Endothelial cell of umbilical vein (primary cell): ENCODE data around the gene ASIC4. TPM values are rescaled to one million over a fixed set of nuclear protein-coding genes. Genes with fewer than 3 reads are reported as not detected.

ENCODE experiments used
- BruUV-seq: library from RNA; stranded (reverse); fragments of 400-500 nt; replicated peaks from 2 replicates; lab custom pipeline; 2021; lab: Mats Ljungman, UMichigan
- CTCF ChIA-PET: fragments of 300-600, 350-600 bp; sonication (Branson Sonifier 250); formaldehyde crosslinking; loops from one replicate; lab custom pipeline; 2021; ENCODE audit warnings: antibody characterized with exemption, inconsistent platforms; lab: Charles Lee
- POLR2A ChIA-PET: fragments of 300-600, 350-600 bp; sonication (Branson Sonifier 250); formaldehyde crosslinking; loops from one replicate; lab custom pipeline; 2021; ENCODE audit warnings: antibody characterized with exemption, inconsistent platforms; lab: Charles Lee
- DNase-seq: peaks from one replicate; pipeline ENCODE4 v3.0.0-alpha.2; 2011; ENCODE audit warnings: low read depth, low spot score
- FAIRE-seq: peaks from 2 replicates; lab custom pipeline; 2011; peaks lifted over from hg19 to GRCh38; lab: Jason Lieb, UNC
- H2AFZ ChIP-seq: 2 replicates; pipeline ENCODE4 v1.6.0; 2012; ENCODE audit warnings: low read depth, low read length, control low read depth, inconsistent platforms
- H3K27ac ChIP-seq: 2 replicates; pipeline ENCODE4 v1.5.1; 2011; ENCODE audit warnings: low read depth, mild to moderate bottlenecking, control low read depth, low read length, moderate library complexity; ENCODE audit not compliant: insufficient read depth
- H3K27me3 ChIP-seq, 2 experiments: 2 replicates each; pipeline versions ENCODE4 v1.6.0 to v1.6.1; 2011; ENCODE audit warnings: low read length in 2 of 2, mixed read lengths in 1 of 2; ENCODE audit not compliant: control insufficient read depth in 2 of 2, insufficient read depth in 2 of 2
- H3K36me3 ChIP-seq, 2 experiments: 2 replicates in 1 of 2; 3 replicates in 1 of 2; pipeline ENCODE4 v1.5.1; 2011; ENCODE audit warnings: low read length in 2 of 2, mild to moderate bottlenecking in 1 of 2, moderate library complexity in 1 of 2; ENCODE audit not compliant: control insufficient read depth in 2 of 2, insufficient read depth in 2 of 2; ENCODE audit errors: extremely low read depth in 1 of 2
- H3K4me1 ChIP-seq: 3 replicates; pipeline ENCODE4 v1.5.1; 2011; ENCODE audit warnings: mild to moderate bottlenecking, low read length; ENCODE audit not compliant: control insufficient read depth, insufficient read depth; ENCODE audit errors: extremely low read depth
- H3K4me2 ChIP-seq: 2 replicates; pipeline ENCODE4 v1.6.1; 2011; ENCODE audit warnings: low read length, control low read depth, mixed read lengths; ENCODE audit not compliant: insufficient read depth
- H3K4me3 ChIP-seq, 3 experiments: fragments of 200-600 bp in 1 of 3; sonication (generic), shearing (Covaris generic) in 1 of 3; replicated peaks in 1 of 3; 2 replicates each; pipeline ENCODE4 v1.5.1; 2011 to 2016; ENCODE audit warnings: control low read depth in 3 of 3, low read length in 3 of 3, mild to moderate bottlenecking in 2 of 3, inconsistent platforms in 1 of 3, low read depth in 1 of 3, moderate library complexity in 1 of 3; ENCODE audit not compliant: insufficient read depth in 1 of 3
- H3K79me2 ChIP-seq: 2 replicates; pipeline ENCODE4 v1.6.0; 2012; ENCODE audit warnings: low read length, inconsistent platforms; ENCODE audit not compliant: control insufficient read depth, insufficient read depth
- H3K9ac ChIP-seq: replicated peaks from 2 replicates; pipeline ENCODE3; 2011; ENCODE audit warnings: low read length, control low read depth; ENCODE audit not compliant: insufficient read depth; ENCODE audit errors: extremely low read depth
- H3K9me1 ChIP-seq: replicated peaks from 3 replicates; pipeline ENCODE4 v1.6.0; 2011; ENCODE audit warnings: mild to moderate bottlenecking, low read length; ENCODE audit not compliant: control insufficient read depth, insufficient read depth; ENCODE audit errors: extremely low read depth
- H3K9me3 ChIP-seq: replicated peaks from 2 replicates; pipeline ENCODE4 v1.5.1; 2012; ENCODE audit warnings: low read length, inconsistent platforms; ENCODE audit not compliant: control insufficient read depth, insufficient read depth
- H4K20me1 ChIP-seq: replicated peaks from 2 replicates; pipeline ENCODE3; 2011; ENCODE audit warnings: mild to moderate bottlenecking, low read length; ENCODE audit not compliant: control insufficient read depth, insufficient read depth; ENCODE audit errors: extremely low read depth
- CTCF ChIP-seq, 2 donors: IDR thresholded peaks; 1 replicate in 1 of 2; 2 replicates in 1 of 2; pipeline ENCODE4 v1.5.1; 2011; ENCODE audit warnings: low read length in 2 of 2, mild to moderate bottlenecking in 2 of 2, moderate library complexity in 2 of 2, control low read depth in 1 of 2, inconsistent platforms in 1 of 2, low read depth in 1 of 2; ENCODE audit not compliant: insufficient read depth in 1 of 2; ENCODE audit errors: extremely low read depth in 1 of 2
- FOS ChIP-seq: IDR thresholded peaks from 2 replicates; pipeline ENCODE4 v1.6.1; 2011; ENCODE audit warnings: mild to moderate bottlenecking, low read length, moderate library complexity, borderline replicate concordance; ENCODE audit not compliant: insufficient read depth
- GATA2 ChIP-seq: IDR thresholded peaks from 2 replicates; pipeline ENCODE4 v1.7.0; 2011; ENCODE audit warnings: low read depth, mild to moderate bottlenecking, moderate library complexity, mixed read lengths, low read length; ENCODE audit not compliant: insufficient read length, insufficient read depth
- JUN ChIP-seq: IDR thresholded peaks from 2 replicates; pipeline ENCODE4 v1.6.1; 2011; ENCODE audit warnings: borderline replicate concordance, low read depth; ENCODE audit not compliant: insufficient read length, insufficient read depth
- MAX ChIP-seq: IDR thresholded peaks from 2 replicates; pipeline ENCODE4 v1.6.1; 2011; ENCODE audit not compliant: insufficient read depth, insufficient read length
- MYC ChIP-seq: IDR thresholded peaks from one replicate; pipeline ENCODE4 v1.6.1; 2011; ENCODE audit warnings: mild to moderate bottlenecking, low read depth, low read length
- POLR2AphosphoS5 ChIP-seq: IDR thresholded peaks from 2 replicates; pipeline ENCODE4 v1.6.1; 2012; ENCODE audit warnings: low read depth, mild to moderate bottlenecking, control low read depth, low read length, moderate library complexity; ENCODE audit not compliant: insufficient read depth
- dilution Hi-C: fragments of 300-500 bp; cut with MboI; formaldehyde crosslinking; loops from one replicate; pipeline ENCODE4 v1.15.0; 2019; ENCODE audit warnings: low sequenced_read_pairs; ENCODE audit not compliant: extremely low pct_ligation_motif_present
- intact Hi-C: fragments of 100-400 bp; cut with micrococcal nuclease; formaldehyde crosslinking; loops from one replicate; pipeline ENCODE4 v1.10.0; 2022
- polyA plus RNA-seq, 4 experiments: library from polyadenylated mRNA; depleted of rRNA in 3 of 4; stranded (reverse) in 3 of 4; unstranded in 1 of 4; fragments of >200 nt; gene quantifications; 2 replicates each; pipeline versions ENCODE4 v1.2.1 to v1.2.3, GENCODE V29; 2011 to 2012; ENCODE audit warnings: missing spikeins in 1 of 4
- total RNA-seq: library from RNA; stranded (reverse); gene quantifications from 2 replicates; pipeline ENCODE4 v1.2.3, GENCODE V29; 2021

ASIC4 gene
- total and polyA plus RNA-seq, 2 donors (not counting 3 experiments of a cell fraction or from before 2014, with no cell fraction given), result not detected

GRCh38 chr2:219545943-219546352 lies 31.7 kb downstream of the ASIC4 start:
- Histone ChIP-seq H4K20me1 (no peaks in the 10 kb centered on the region), H3K4me3 (no peak overlapping the region), H3K79me2 (no peaks in the 10 kb centered on the region), H3K9ac (no peak overlapping the region), H3K36me3 (no peaks in the 10 kb centered on the region), H3K27me3 (peaks cover 27 to 28% of the 10 kb centered on the region in 2 experiments), H2AFZ (no peak overlapping the region), H3K9me1 (no peaks in the 10 kb centered on the region), H3K9me3 (no peaks in the 10 kb centered on the region), H3K27ac (no peak overlapping the region), H3K4me1 (peaks cover 7% of the 10 kb centered on the region), H3K4me2 (no peak overlapping the region)
- TF ChIP-seq MAX (no peak), GATA2 (no peak), FOS (no peak), JUN (no peak), POLR2AphosphoS5 (no peak), MYC (no peak)
- dilution Hi-C loops, result no loop called here
- DNase-seq (no peak), FAIRE-seq (no peak)
- POLR2A ChIA-PET, result no interaction called here
- BruUV-seq, result no TSS peak
- intact Hi-C loops, result no loop called here
- CTCF ChIA-PET, result interaction anchor here (4.5 kb wide), 1 partner anchor 16 kb away, joined by 25 read pairs; no protein-coding TSS in a partner anchor

- no peak overlapping the region for H3K27ac ChIP-seq
- peaks cover 30% of the 10 kb centered on the region in 2 experiments for H3K27me3 ChIP-seq
- dilution Hi-C loops, result no loop called here
- H3K9me3 ChIP-seq, result no peaks in the 10 kb centered on the region
- DNase-seq (no peak), FAIRE-seq (no peak)
- intact Hi-C loops, result no loop called here
- peaks cover 7% of the 10 kb centered on the region for H3K4me1 ChIP-seq
- no peaks in the 10 kb centered on the region for H3K9me1 ChIP-seq
- no peaks in the 10 kb centered on the region for H3K79me2 ChIP-seq
- H2AFZ ChIP-seq, result no peak overlapping the region
- no peak overlapping the region for H3K4me3 ChIP-seq
- CTCF ChIA-PET, result interaction anchor here (2.9 kb wide), 1 partner anchor 13 kb away, joined by 14 read pairs; no protein-coding TSS in a partner anchor
- TF ChIP-seq FOS (no peak), MYC (no peak), CTCF (IDR thresholded peaks at IDR 0.05; ENCODE audit: extremely low read depth in 1 of 2, insufficient read depth in 1 of 2, low read depth in 1 of 2, low read length in 2 of 2) (no peak), GATA2 (no peak), JUN (no peak)
- POLR2A ChIA-PET, result no interaction called here
- H3K36me3 ChIP-seq, result no peaks in the 10 kb centered on the region
- no peak overlapping the region for H3K4me2 ChIP-seq
- no TSS peak for BruUV-seq
- no peak overlapping the region for H3K9ac ChIP-seq
- no peaks in the 10 kb centered on the region for H4K20me1 ChIP-seq
These were observed 33.3 kb downstream of the ASIC4 start for GRCh38 chr2:219547621-219548020.
